CD8-positive, alpha-beta memory T cell (primary cell): Measurements from ENCODE around the gene LRCH3. TPM values are rescaled to one million over a fixed set of nuclear protein-coding genes. Genes with fewer than 3 reads are reported as not detected.

Experiments
- CTCF ChIA-PET: fragments of 350-600 bp; sonication (Branson Sonifier 250); formaldehyde crosslinking; loops from one replicate; lab custom pipeline; 2021; ENCODE audit warnings: antibody characterized with exemption; lab: Charles Lee
- POLR2A ChIA-PET: fragments of 350-600 bp; sonication (Branson Sonifier 250); formaldehyde crosslinking; loops from one replicate; lab custom pipeline; 2021; ENCODE audit warnings: antibody characterized with exemption; lab: Charles Lee
- DNase-seq, 5 donors: peaks; one replicate each; pipeline versions ENCODE4 v3.0.0 to v3.0.0-alpha.2; 2020 to 2022; ENCODE audit warnings: mixed read lengths in 1 of 5
- H3K27ac ChIP-seq: one replicate; pipeline ENCODE4 v1.7.0; 2013; ENCODE audit warnings: low read depth, mild to moderate bottlenecking, low read length, moderate library complexity
- H3K27me3 ChIP-seq: 2 replicates; pipeline ENCODE4 v1.7.0; 2013; ENCODE audit warnings: low read length, mild to moderate bottlenecking; ENCODE audit not compliant: insufficient read depth, poor library complexity, severe bottlenecking
- H3K36me3 ChIP-seq: 2 replicates; pipeline ENCODE4 v1.7.0; 2013; ENCODE audit warnings: mild to moderate bottlenecking, low read length, moderate library complexity; ENCODE audit not compliant: insufficient read depth
- H3K4me1 ChIP-seq: 2 replicates; pipeline ENCODE4 v1.7.0; 2013; ENCODE audit warnings: mild to moderate bottlenecking, low read length, moderate library complexity; ENCODE audit not compliant: insufficient read depth
- H3K4me3 ChIP-seq: 2 replicates; pipeline ENCODE4 v1.7.0; 2013; ENCODE audit warnings: mild to moderate bottlenecking, low read length
- H3K9me3 ChIP-seq: 2 replicates; pipeline ENCODE4 v1.7.0; 2013; ENCODE audit warnings: mild to moderate bottlenecking, low read length
- H3K27ac Mint-ChIP-seq, 8 donors: one replicate each; pipeline ENCODE4 v1.8.0; 2020 to 2021; ENCODE audit warnings: mixed read lengths in 8 of 8, mild to moderate bottlenecking in 6 of 8, inconsistent platforms in 3 of 8, moderate library complexity in 3 of 8
- H3K27me3 Mint-ChIP-seq, 2 donors: one replicate each; pipeline ENCODE4 v1.8.0; 2020 to 2021; ENCODE audit warnings: mixed read lengths in 2 of 2, mild to moderate bottlenecking in 1 of 2, moderate library complexity in 1 of 2
- H3K36me3 Mint-ChIP-seq, 3 donors: one replicate each; pipeline ENCODE4 v1.8.0; 2020 to 2021; ENCODE audit warnings: mixed read lengths in 3 of 3, inconsistent platforms in 1 of 3, mild to moderate bottlenecking in 1 of 3
- H3K4me1 Mint-ChIP-seq, 3 donors: one replicate each; pipeline ENCODE4 v1.8.0; 2020 to 2021; ENCODE audit warnings: mixed read lengths in 3 of 3, inconsistent platforms in 1 of 3, mild to moderate bottlenecking in 1 of 3
- H3K4me3 Mint-ChIP-seq, 7 donors: one replicate each; pipeline ENCODE4 v1.8.0; 2020 to 2021; ENCODE audit warnings: mixed read lengths in 7 of 7, mild to moderate bottlenecking in 6 of 7, moderate library complexity in 4 of 7, inconsistent platforms in 2 of 7
- H3K9me3 Mint-ChIP-seq, 5 donors: one replicate each; pipeline ENCODE4 v1.8.0; 2020 to 2022; ENCODE audit warnings: mixed read lengths in 5 of 5, mild to moderate bottlenecking in 3 of 5, moderate library complexity in 2 of 5, inconsistent platforms in 1 of 5
- polyA plus RNA-seq: library from polyadenylated mRNA; unstranded; fragments of 300-500 nt; fragmentation: Illumina TruSeq; gene quantifications from one replicate; pipeline ENCODE4 v1.2.3, GENCODE V29; 2021
- total RNA-seq, 2 experiments: library from RNA; stranded (reverse); gene quantifications; one replicate each; pipeline ENCODE4 v1.2.3, GENCODE V29; 2021

The LRCH3 gene
- total and polyA plus RNA-seq, 3 experiments from 2014 or later = 26.5 to 56.3 (median 51.2) TPM

GRCh38 chr3:197775317-197775716 lies 15.7 kb upstream of the LRCH3 start:
- no peaks in the 10 kb centered on the region for H3K9me3 ChIP-seq
- no peaks in the 10 kb centered on the region for H3K4me1 ChIP-seq
- peaks cover 64% of the 10 kb centered on the region for H3K36me3 ChIP-seq
- no peak overlapping the region for H3K4me3 ChIP-seq
- no peaks in the 10 kb centered on the region for H3K27me3 Mint-ChIP-seq
- ChIA-PET POLR2A (no interaction called here), CTCF (interaction anchor here (1.0 kb wide), 1 partner anchor 10 kb away, joined by 3 read pairs; no protein-coding TSS in a partner anchor)
- H3K9me3 Mint-ChIP-seq = no peaks in the 10 kb centered on the region
- H3K4me3 Mint-ChIP-seq = no peak overlapping the region
- H3K4me1 Mint-ChIP-seq = no peaks in the 10 kb centered on the region
- H3K36me3 Mint-ChIP-seq = peaks cover 0 to 83% (median 15%) of the 10 kb centered on the region in 3 donors
- H3K27me3 ChIP-seq = no peaks in the 10 kb centered on the region
- H3K27ac Mint-ChIP-seq = peak overlapping the region in 1 of 8 donors; percentile 22
- no peak overlapping the region for H3K27ac ChIP-seq
- no peak for DNase-seq

GRCh38 chr3:197782230-197782629 lies 8.8 kb upstream of the LRCH3 start:
- peaks cover 7 to 15% (median 14%) of the 10 kb centered on the region in 3 donors for H3K4me1 Mint-ChIP-seq
- H3K27ac ChIP-seq = no peak overlapping the region
- no peak overlapping the region for H3K4me3 Mint-ChIP-seq

DNA sequence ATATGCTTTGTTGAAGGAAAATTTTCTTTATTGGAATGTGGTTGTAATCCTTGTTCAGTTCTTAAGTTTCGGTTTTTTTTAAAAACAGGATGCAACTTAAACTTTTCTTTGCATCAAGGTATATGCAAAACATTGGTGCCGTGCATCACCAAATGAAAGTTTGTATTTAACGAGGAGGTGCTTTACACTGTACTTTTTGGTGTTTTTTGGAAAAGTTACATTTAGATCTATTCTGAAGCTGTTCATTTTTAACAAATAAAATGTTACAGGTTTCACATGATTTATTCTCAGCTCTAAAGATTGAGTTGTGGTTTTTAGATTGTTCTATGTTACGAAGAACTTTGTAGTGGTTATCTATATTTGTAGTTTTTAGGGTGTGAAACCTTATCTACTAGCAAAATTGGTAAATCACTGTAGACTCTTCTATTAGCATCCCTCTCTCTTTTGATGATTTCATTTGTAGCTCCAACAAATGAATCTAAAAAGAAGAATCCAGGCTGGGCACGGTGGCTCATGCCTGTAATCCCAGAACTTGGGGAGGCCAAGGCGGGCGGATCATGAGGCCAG lies 7.0 kb upstream of the LRCH3 start:
- H3K27me3 Mint-ChIP-seq = no peaks in the 10 kb centered on the region
- POLR2A ChIA-PET = no interaction called here
- Histone ChIP-seq H3K36me3 (peaks cover 16% of the 10 kb centered on the region), H3K4me1 (no peaks in the 10 kb centered on the region), H3K4me3 (no peak overlapping the region), H3K27ac (no peak overlapping the region), H3K27me3 (no peaks in the 10 kb centered on the region), H3K9me3 (no peaks in the 10 kb centered on the region)
- no peak for DNase-seq
- H3K4me3 Mint-ChIP-seq = no peak overlapping the region
- CTCF ChIA-PET = no interaction called here
- H3K36me3 Mint-ChIP-seq = peaks cover 0 to 39% (median 12%) of the 10 kb centered on the region in 3 donors
- H3K27ac Mint-ChIP-seq = peak overlapping the region in 7 of 8 donors; percentile 57 to 90 (median 72)
- H3K4me1 Mint-ChIP-seq = peaks cover 7 to 15% (median 14%) of the 10 kb centered on the region in 3 donors
- no peaks in the 10 kb centered on the region for H3K9me3 Mint-ChIP-seq

More at GRCh38 chr3:197782230-197782629, 8.8 kb upstream of the LRCH3 start:
- no peaks in the 10 kb centered on the region for H3K27me3 ChIP-seq
- Mint-ChIP-seq H3K36me3 (peaks cover 0 to 57% (median 18%) of the 10 kb centered on the region in 3 donors), H3K9me3 (no peaks in the 10 kb centered on the region), H3K27me3 (no peaks in the 10 kb centered on the region), H3K27ac (peak overlapping the region in 5 of 8 donors; percentile 0 to 42 (median 10))
- no peak overlapping the region for H3K4me3 ChIP-seq
- CTCF ChIA-PET = no interaction called here
- POLR2A ChIA-PET = no interaction called here
- DNase-seq = no peak
- no peaks in the 10 kb centered on the region for H3K4me1 ChIP-seq
- peaks cover 34% of the 10 kb centered on the region for H3K36me3 ChIP-seq
- no peaks in the 10 kb centered on the region for H3K9me3 ChIP-seq

GRCh38 chr3:197787412-197787811 lies 3.6 kb upstream of the LRCH3 start:
- no peak overlapping the region for H3K27ac ChIP-seq
- H3K27me3 Mint-ChIP-seq = no peaks in the 10 kb centered on the region
- peaks cover 2% of the 10 kb centered on the region for H3K36me3 ChIP-seq
- H3K4me3 Mint-ChIP-seq = peak overlapping the region in 1 of 7 donors; percentile 32
- no peaks in the 10 kb centered on the region for H3K9me3 Mint-ChIP-seq
- H3K36me3 Mint-ChIP-seq = peaks cover 0 to 24% (median under 1%) of the 10 kb centered on the region in 3 donors
- H3K4me1 ChIP-seq = no peaks in the 10 kb centered on the region
- H3K4me3 ChIP-seq = no peak overlapping the region
- H3K27me3 ChIP-seq = no peaks in the 10 kb centered on the region
- peak overlapping the region in 6 of 8 donors; percentile 1 to 62 (median 39) for H3K27ac Mint-ChIP-seq
- H3K9me3 ChIP-seq = no peaks in the 10 kb centered on the region
- POLR2A ChIA-PET = no interaction called here
- H3K4me1 Mint-ChIP-seq = peaks cover 14 to 34% (median 22%) of the 10 kb centered on the region in 3 donors
- CTCF ChIA-PET = no interaction called here
- no peak for DNase-seq

- H3K9me3 ChIP-seq = no peaks in the 10 kb centered on the region
- DNase-seq = no peak
- ChIA-PET CTCF (interaction anchor here (1.0 to 2.9 kb wide), 2 partner anchors 14 to 40 kb away, joined by 4 to 8 read pairs; no protein-coding TSS in a partner anchor), POLR2A (interaction anchor here (1.1 to 1.3 kb wide), 2 partner anchors 9 to 12 kb away, joined by 3 to 8 read pairs; no protein-coding TSS in a partner anchor)
- no peaks in the 10 kb centered on the region for H3K27me3 ChIP-seq
- no peak overlapping the region for H3K4me3 ChIP-seq
- Mint-ChIP-seq H3K9me3 (no peaks in the 10 kb centered on the region), H3K36me3 (peaks cover 0 to 14% (median 0%) of the 10 kb centered on the region in 3 donors), H3K4me1 (peaks cover 26 to 45% (median 31%) of the 10 kb centered on the region in 3 donors), H3K4me3 (peak overlapping the region in 3 of 7 donors; percentile 34 to 96 (median 90)), H3K27me3 (no peaks in the 10 kb centered on the region), H3K27ac (peak overlapping the region in 5 of 8 donors; percentile 11 to 97 (median 95))
- peaks cover 18% of the 10 kb centered on the region for H3K4me1 ChIP-seq
- no peaks in the 10 kb centered on the region for H3K36me3 ChIP-seq
- H3K27ac ChIP-seq = no peak overlapping the region
These were observed 1.7 kb upstream of the LRCH3 start for GRCh38 chr3:197789309-197789708.

DNA sequence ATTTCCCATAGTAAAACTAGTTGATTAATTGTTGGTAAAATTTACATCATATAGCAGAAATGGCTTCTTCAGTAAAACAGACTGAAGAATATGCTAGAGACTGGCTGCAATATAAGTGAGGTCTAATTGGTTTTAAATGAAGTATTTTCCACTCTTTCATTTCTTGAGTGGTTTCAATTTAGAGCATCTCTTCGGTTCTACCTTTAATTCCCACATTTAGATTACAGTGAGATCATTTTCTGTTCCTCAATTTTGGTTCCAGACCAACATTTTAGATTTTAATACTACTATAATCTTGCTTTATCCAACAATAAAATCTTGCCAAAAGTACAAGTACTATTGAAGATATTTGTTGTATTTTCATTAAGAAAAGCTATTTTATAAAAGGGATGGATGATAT lies 1.0 kb upstream of the LRCH3 start:
- H3K4me3 ChIP-seq = no peak overlapping the region
- Mint-ChIP-seq H3K27me3 (no peaks in the 10 kb centered on the region), H3K9me3 (no peaks in the 10 kb centered on the region), H3K27ac (peak overlapping the region; percentile 95 to 99 (median 97)), H3K4me3 (peak overlapping the region; percentile 90 to 100 (median 95)), H3K4me1 (peaks cover 30 to 45% (median 36%) of the 10 kb centered on the region in 3 donors), H3K36me3 (peaks cover 0 to 12% (median 0%) of the 10 kb centered on the region in 3 donors)
- ChIA-PET POLR2A (interaction anchor here (0.9 kb wide), 1 partner anchor 16 kb away, joined by 5 read pairs; no protein-coding TSS in a partner anchor), CTCF (interaction anchor here (1.0 to 2.9 kb wide), 2 partner anchors 13 to 39 kb away, joined by 3 to 8 read pairs; no protein-coding TSS in a partner anchor)
- H3K9me3 ChIP-seq = no peaks in the 10 kb centered on the region
- no peak for DNase-seq
- H3K4me1 ChIP-seq = peaks cover 21% of the 10 kb centered on the region
- H3K27ac ChIP-seq = no peak overlapping the region
- H3K36me3 ChIP-seq = no peaks in the 10 kb centered on the region
- H3K27me3 ChIP-seq = no peaks in the 10 kb centered on the region

DNA sequence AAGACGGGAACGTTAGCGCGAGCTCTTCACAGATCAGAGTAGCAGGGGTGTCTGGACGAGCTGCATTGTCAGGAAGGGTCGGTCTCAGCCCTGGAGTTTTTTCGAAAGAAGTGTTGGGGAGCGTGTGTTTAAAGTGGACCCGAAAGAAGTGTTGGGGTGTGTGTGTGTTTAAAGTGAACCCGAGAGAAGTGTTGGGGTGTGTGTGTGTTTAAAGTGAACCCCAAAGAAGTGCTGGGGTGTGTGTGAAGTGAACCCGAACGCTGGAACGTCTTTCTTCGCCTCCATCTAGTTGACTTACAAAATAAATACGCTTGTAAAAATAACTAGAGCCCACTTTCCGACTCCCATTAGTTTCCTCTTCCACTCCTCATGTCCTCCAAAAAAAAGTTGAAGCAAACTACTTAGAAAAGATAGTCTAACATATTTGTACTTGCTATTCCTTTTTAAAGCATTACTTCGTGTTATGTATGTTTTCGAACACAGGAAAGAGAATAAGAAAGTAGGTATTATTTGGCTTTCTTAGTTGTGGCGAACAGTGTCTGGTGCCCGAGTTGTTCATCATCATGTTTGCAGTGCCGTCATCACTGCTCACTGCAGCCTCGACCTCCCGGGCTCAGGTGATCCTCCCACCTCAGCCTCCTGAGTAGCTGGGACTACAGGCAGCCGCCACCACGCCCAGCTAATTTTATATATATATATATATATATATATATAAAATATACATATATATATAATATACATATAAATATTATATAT lies 1.0 kb downstream of the LRCH3 start:
- peak in 4 of 5 donors; percentile 13 to 63 (median 56) for DNase-seq
- peaks cover 0 to 12% (median 2%) of the 10 kb centered on the region in 3 donors for H3K36me3 Mint-ChIP-seq
- no peaks in the 10 kb centered on the region for H3K27me3 Mint-ChIP-seq
- H3K9me3 ChIP-seq = no peaks in the 10 kb centered on the region
- no peaks in the 10 kb centered on the region for H3K27me3 ChIP-seq
- H3K27ac ChIP-seq = peak overlapping the region; percentile 94
- H3K9me3 Mint-ChIP-seq = no peaks in the 10 kb centered on the region
- H3K36me3 ChIP-seq = no peaks in the 10 kb centered on the region
- H3K4me3 ChIP-seq = peak overlapping the region; percentile 97
- ChIA-PET POLR2A (interaction anchor here (0.8 to 1.3 kb wide), 5 partner anchors 9 to 925 kb away, joined by 3 to 8 read pairs (median 4); partner anchors contain the start of gene FYTTD1), CTCF (interaction anchor here (1.0 to 2.9 kb wide), 4 partner anchors 9 to 43 kb away, joined by 3 to 8 read pairs (median 4); no protein-coding TSS in a partner anchor)
- peak overlapping the region; percentile 89 to 99 (median 96) for H3K27ac Mint-ChIP-seq
- H3K4me3 Mint-ChIP-seq = peak overlapping the region; percentile 90 to 100 (median 95)
- H3K4me1 ChIP-seq = peaks cover 21% of the 10 kb centered on the region
- peaks cover 44 to 59% (median 53%) of the 10 kb centered on the region in 3 donors for H3K4me1 Mint-ChIP-seq
